ENCODE data around the gene CFAP100.

CFAP100 gene

DNA sequence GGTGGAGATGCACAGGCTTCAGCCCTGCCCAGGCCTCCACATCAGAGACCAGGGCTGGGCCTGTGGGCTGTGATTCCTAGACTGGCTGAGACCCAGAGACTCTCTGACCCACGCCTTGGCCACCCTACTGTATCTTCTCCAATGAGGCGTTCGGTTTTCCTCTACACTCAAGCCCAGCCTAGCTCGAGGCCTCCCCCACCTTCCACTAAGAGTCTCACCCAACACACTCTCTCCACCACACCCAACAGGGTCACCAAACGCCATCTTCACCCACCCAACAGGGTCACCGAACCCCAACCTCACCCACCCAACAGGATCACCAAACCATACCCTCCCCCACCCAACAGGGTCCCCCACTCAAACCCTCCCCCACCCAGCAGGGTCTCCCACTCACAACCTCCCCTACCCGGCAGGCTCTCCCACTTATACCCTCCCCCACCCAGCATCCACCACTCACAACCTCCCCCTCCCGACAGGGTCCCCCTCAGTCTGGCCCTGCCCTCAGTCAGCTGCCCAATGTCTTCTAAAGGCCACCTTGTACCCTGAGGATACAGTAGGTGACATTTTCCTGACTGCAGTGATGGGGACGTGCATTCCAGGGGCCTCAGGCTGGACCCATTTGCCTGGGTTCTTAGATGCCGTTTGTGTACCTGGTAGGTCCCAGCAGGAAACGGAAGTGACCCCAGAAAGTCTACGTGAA, 20.4 kb downstream of the CFAP100 start:
- no peaks in the 10 kb centered on the region for H3K9me3 ChIP-seq (ENCODE audit: insufficient read depth, low read length)
- no peaks in the 10 kb centered on the region for H3K36me3 ChIP-seq (ENCODE audit: insufficient read depth, insufficient read length, low read length)
- no peak overlapping the region for H3K9ac ChIP-seq (ENCODE audit: insufficient read length, low read depth)
- H3K4me1 ChIP-seq (ENCODE audit: insufficient read depth, insufficient read length) = peaks cover 25% of the 10 kb centered on the region
- DNase-seq (ENCODE audit: low read depth, low spot score) = no peak
- TF ChIP-seq ZNF274 (IDR thresholded peaks at IDR 0.05; ENCODE audit: low read depth, low read length) (no peak), YY1 (IDR thresholded peaks at IDR 0.05; ENCODE audit: insufficient read depth, insufficient read length) (no peak), SUZ12 (IDR thresholded peaks at IDR 0.05; ENCODE audit: extremely low read depth, insufficient read depth, insufficient read length) (no peak)
- H3K4me3 ChIP-seq (ENCODE audit: insufficient read length, low read depth) = no peak overlapping the region
- H3K27me3 ChIP-seq (ENCODE audit: insufficient read depth, insufficient read length) = no peaks in the 10 kb centered on the region

DNA sequence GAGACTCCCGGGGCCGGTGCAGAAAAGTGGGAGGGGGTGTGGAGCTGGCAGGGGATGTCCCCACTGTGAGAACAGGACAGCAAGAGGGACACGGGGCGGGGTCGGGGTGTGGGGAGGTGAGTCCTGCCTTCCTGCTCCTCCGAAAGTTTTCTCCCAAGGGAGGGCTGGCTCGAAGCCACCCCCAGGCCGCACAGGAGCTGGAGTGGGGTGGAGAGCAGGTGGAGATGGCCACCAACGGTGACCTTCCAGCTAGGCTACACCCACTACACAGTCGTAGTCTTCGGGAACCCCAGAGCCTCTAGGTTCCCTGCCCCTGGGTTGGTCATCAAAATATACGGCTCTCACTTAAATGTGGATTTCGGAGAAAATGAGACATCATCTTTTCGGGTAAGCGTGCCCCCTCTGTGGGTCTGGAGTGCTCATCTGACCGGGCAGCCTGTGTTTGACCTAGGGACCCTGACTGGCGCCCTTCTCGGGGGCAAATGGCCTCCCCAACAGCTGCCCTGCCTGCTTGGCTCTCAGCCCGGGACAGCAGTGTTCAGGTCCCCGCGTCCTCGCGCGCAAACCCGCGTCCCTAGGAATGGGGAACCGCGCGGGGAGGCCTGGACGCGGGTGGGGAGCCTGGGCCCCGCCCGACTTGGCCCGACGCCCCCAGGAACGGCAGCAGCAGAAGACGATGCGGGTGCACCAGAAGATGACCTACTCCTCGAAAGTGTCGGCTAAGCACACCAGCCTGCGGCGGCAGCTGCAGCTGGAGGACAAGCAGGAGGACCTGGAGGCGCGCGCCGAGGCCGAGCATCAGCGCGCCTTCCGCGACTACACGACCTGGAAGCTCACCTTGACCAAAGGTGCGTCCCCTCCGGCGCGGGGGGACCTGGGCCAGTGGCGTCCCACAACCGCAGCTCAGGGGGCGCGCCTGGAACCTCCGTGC, 21.2 kb downstream of the CFAP100 start:
- DNase-seq (ENCODE audit: low read depth, low spot score) = no peak
- H3K9me3 ChIP-seq (ENCODE audit: insufficient read depth, low read length) = no peaks in the 10 kb centered on the region
- no peak overlapping the region for H3K9ac ChIP-seq (ENCODE audit: insufficient read length, low read depth)
- no peak overlapping the region for H3K4me3 ChIP-seq (ENCODE audit: insufficient read length, low read depth)
- H3K27me3 ChIP-seq (ENCODE audit: insufficient read depth, insufficient read length) = no peaks in the 10 kb centered on the region
- H3K36me3 ChIP-seq (ENCODE audit: insufficient read depth, insufficient read length, low read length) = no peaks in the 10 kb centered on the region
- peaks cover 22% of the 10 kb centered on the region for H3K4me1 ChIP-seq (ENCODE audit: insufficient read depth, insufficient read length)
- TF ChIP-seq SUZ12 (IDR thresholded peaks at IDR 0.05; ENCODE audit: extremely low read depth, insufficient read depth, insufficient read length) = no peak
- TF ChIP-seq ZNF274 (IDR thresholded peaks at IDR 0.05; ENCODE audit: low read depth, low read length) = no peak
- TF ChIP-seq YY1 (IDR thresholded peaks at IDR 0.05; ENCODE audit: insufficient read depth, insufficient read length) = no peak

DNA sequence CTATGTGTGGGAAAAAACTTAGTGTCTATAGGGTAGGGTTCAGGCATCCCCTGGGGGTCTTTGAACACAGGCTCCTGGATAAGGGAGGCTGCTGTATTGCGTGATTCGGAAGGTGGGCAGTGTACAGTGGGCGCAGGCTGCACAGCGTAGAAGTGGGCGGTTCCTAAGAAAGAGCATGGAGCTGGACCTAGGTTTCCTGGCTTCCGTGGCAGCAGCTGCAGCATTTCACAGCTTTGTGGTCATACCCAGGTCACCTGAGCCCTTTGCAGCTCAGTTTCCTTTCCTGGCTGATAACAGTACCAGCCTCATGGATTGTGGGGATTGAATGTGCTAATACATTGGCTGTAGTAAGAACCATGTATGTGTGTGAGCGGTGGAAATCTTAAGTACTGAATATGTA, 22.2 kb downstream of the CFAP100 start:
- no peak overlapping the region for H3K9ac ChIP-seq (ENCODE audit: insufficient read length, low read depth)

DNA sequence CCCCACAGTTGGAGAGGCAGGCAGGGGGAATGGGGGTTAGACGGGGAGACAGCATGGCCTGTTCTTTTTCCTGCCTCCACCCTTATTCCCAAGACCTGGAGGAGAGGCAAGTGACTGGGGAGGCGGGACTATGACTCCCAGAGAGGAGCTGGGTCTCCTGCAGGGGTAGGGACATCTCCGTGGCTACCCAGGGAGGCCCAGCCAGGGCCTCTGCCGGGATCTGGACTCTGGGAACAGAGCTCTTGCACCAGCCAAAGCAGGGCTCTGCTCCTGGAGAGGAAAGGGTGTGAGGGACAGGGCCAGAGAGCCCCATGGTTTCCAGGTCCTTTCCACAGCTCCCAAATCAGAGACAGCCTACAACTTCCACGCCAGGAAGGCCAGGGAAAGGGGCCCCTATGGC, 22.8 kb downstream of the CFAP100 start:
- no peak overlapping the region for H3K4me3 ChIP-seq (ENCODE audit: insufficient read length, low read depth)
- TF ChIP-seq ZNF274 (IDR thresholded peaks at IDR 0.05; ENCODE audit: low read depth, low read length) = no peak
- no peak for TF ChIP-seq YY1 (IDR thresholded peaks at IDR 0.05; ENCODE audit: insufficient read depth, insufficient read length)
- no peak for TF ChIP-seq SUZ12 (IDR thresholded peaks at IDR 0.05; ENCODE audit: extremely low read depth, insufficient read depth, insufficient read length)

More for the DNA sequence above, 22.2 kb downstream of the CFAP100 start:
- Histone ChIP-seq H3K9me3 (ENCODE audit: insufficient read depth, low read length) (no peaks in the 10 kb centered on the region), H3K4me3 (ENCODE audit: insufficient read length, low read depth) (no peak overlapping the region), H3K4me1 (ENCODE audit: insufficient read depth, insufficient read length) (peaks cover 21% of the 10 kb centered on the region), H3K27me3 (ENCODE audit: insufficient read depth, insufficient read length) (no peaks in the 10 kb centered on the region), H3K36me3 (ENCODE audit: insufficient read depth, insufficient read length, low read length) (no peaks in the 10 kb centered on the region)
- TF ChIP-seq YY1 (IDR thresholded peaks at IDR 0.05; ENCODE audit: insufficient read depth, insufficient read length) (no peak), ZNF274 (IDR thresholded peaks at IDR 0.05; ENCODE audit: low read depth, low read length) (no peak), SUZ12 (IDR thresholded peaks at IDR 0.05; ENCODE audit: extremely low read depth, insufficient read depth, insufficient read length) (no peak)
- no peak for DNase-seq (ENCODE audit: low read depth, low spot score)

DNA sequence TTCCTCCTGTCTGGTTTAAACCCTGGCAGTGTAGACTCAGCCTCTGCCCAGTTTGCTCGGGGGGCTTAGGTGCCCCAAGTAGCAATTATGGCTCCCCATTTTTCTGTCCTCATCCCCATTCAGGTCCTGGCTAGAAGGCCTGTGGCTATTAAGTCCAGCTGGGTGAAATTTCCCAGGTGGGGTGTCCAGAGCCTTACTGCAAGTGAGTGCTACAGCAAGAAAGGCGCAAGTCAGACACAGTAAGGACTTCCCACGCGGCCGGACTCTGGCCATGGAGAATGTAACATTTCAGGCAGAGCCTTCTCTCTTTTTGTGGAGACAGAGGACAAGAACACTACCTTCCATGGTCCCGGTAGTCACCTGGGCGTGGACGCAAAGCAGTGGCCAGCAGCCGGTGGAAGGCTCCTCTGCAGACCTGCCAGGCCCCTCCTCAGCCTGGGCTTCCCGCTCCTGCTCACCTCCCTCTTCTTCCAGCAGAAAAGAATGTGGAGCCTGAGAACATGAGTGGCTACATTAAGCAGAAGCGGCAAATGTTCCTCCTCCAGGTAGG, 23.3 kb downstream of the CFAP100 start:
- H3K4me1 ChIP-seq (ENCODE audit: insufficient read depth, insufficient read length) = peaks cover 22% of the 10 kb centered on the region
- H3K27me3 ChIP-seq (ENCODE audit: insufficient read depth, insufficient read length) = no peaks in the 10 kb centered on the region
- no peak for DNase-seq (ENCODE audit: low read depth, low spot score)
- TF ChIP-seq YY1 (IDR thresholded peaks at IDR 0.05; ENCODE audit: insufficient read depth, insufficient read length) (no peak), ZNF274 (IDR thresholded peaks at IDR 0.05; ENCODE audit: low read depth, low read length) (no peak), SUZ12 (IDR thresholded peaks at IDR 0.05; ENCODE audit: extremely low read depth, insufficient read depth, insufficient read length) (no peak)
- no peaks in the 10 kb centered on the region for H3K9me3 ChIP-seq (ENCODE audit: insufficient read depth, low read length)
- no peaks in the 10 kb centered on the region for H3K36me3 ChIP-seq (ENCODE audit: insufficient read depth, insufficient read length, low read length)
- no peak overlapping the region for H3K4me3 ChIP-seq (ENCODE audit: insufficient read length, low read depth)
- H3K9ac ChIP-seq (ENCODE audit: insufficient read length, low read depth) = no peak overlapping the region

More for the DNA sequence above, 22.8 kb downstream of the CFAP100 start:
- Histone ChIP-seq H3K9me3 (ENCODE audit: insufficient read depth, low read length) (no peaks in the 10 kb centered on the region), H3K9ac (ENCODE audit: insufficient read length, low read depth) (no peak overlapping the region), H3K36me3 (ENCODE audit: insufficient read depth, insufficient read length, low read length) (no peaks in the 10 kb centered on the region), H3K27me3 (ENCODE audit: insufficient read depth, insufficient read length) (no peaks in the 10 kb centered on the region), H3K4me1 (ENCODE audit: insufficient read depth, insufficient read length) (peaks cover 21% of the 10 kb centered on the region)
- DNase-seq (ENCODE audit: low read depth, low spot score) = no peak

GRCh38 chr3:126418661-126419131, 24.0 kb downstream of the CFAP100 start:
- Histone ChIP-seq H3K9ac (ENCODE audit: insufficient read length, low read depth) (no peak overlapping the region), H3K36me3 (ENCODE audit: insufficient read depth, insufficient read length, low read length) (no peaks in the 10 kb centered on the region), H3K4me3 (ENCODE audit: insufficient read length, low read depth) (no peak overlapping the region), H3K27me3 (ENCODE audit: insufficient read depth, insufficient read length) (no peaks in the 10 kb centered on the region), H3K4me1 (ENCODE audit: insufficient read depth, insufficient read length) (peaks cover 25% of the 10 kb centered on the region), H3K9me3 (ENCODE audit: insufficient read depth, low read length) (no peaks in the 10 kb centered on the region)
- TF ChIP-seq YY1 (IDR thresholded peaks at IDR 0.05; ENCODE audit: insufficient read depth, insufficient read length) = no peak
- no peak for TF ChIP-seq ZNF274 (IDR thresholded peaks at IDR 0.05; ENCODE audit: low read depth, low read length)
- TF ChIP-seq SUZ12 (IDR thresholded peaks at IDR 0.05; ENCODE audit: extremely low read depth, insufficient read depth, insufficient read length) = no peak
- DNase-seq (ENCODE audit: low read depth, low spot score) = no peak
